Chondrocyte (in vitro differentiated cells): Measurements from ENCODE around the gene ST7. TPM values are rescaled to one million over a fixed set of nuclear protein-coding genes. Genes with fewer than 3 reads are reported as not detected.

Source experiments
- DNase-seq: peaks from one replicate; pipeline ENCODE4 v3.0.0; 2021; ENCODE audit warnings: mixed read lengths, low spot score
- H3K27ac Mint-ChIP-seq: one replicate; pipeline ENCODE4 v1.8.0; 2021; ENCODE audit warnings: mild to moderate bottlenecking, moderate library complexity, mixed read lengths; ENCODE audit not compliant: unreplicated experiment
- H3K27me3 Mint-ChIP-seq: 2 replicates; pipeline ENCODE4 v1.8.0; 2021; ENCODE audit warnings: low read depth, mixed read lengths
- H3K36me3 Mint-ChIP-seq: 2 replicates; pipeline ENCODE4 v1.8.0; 2021; ENCODE audit warnings: low read depth, mixed read lengths
- H3K4me1 Mint-ChIP-seq: 2 replicates; pipeline ENCODE4 v1.8.0; 2021; ENCODE audit warnings: low read depth, mild to moderate bottlenecking, mixed read lengths
- H3K4me3 Mint-ChIP-seq: one replicate; pipeline ENCODE4 v1.8.0; 2021; ENCODE audit warnings: mild to moderate bottlenecking, moderate library complexity, mixed read lengths; ENCODE audit not compliant: unreplicated experiment
- H3K9me3 Mint-ChIP-seq: 2 replicates; pipeline ENCODE4 v1.8.0; 2021; ENCODE audit warnings: low read depth, mixed read lengths
- CTCF ChIP-seq: fragments of 200-600 bp; sonication (generic); IDR thresholded peaks from 2 replicates; pipeline ENCODE4 v1.5.0; 2021; ENCODE audit warnings: antibody characterized with exemption, mild to moderate bottlenecking, moderate library complexity
- total RNA-seq: library from RNA; stranded (reverse); gene quantifications from 3 replicates; pipeline ENCODE4 v1.2.1, GENCODE V29; 2021

ST7 gene
- total RNA-seq, 1 donor from 2014 or later = 69.7 TPM

GRCh38 chr7:117185124-117185523, 231.8 kb downstream of the ST7 start:
- Mint-ChIP-seq H3K9me3 (no peaks in the 10 kb centered on the region), H3K4me3 (no peak overlapping the region), H3K27ac (no peak overlapping the region), H3K27me3 (no peaks in the 10 kb centered on the region), H3K36me3 (peaks cover 25% of the 10 kb centered on the region), H3K4me1 (peaks cover 56% of the 10 kb centered on the region)
- no peak for DNase-seq
- no peak for TF ChIP-seq CTCF

GRCh38 chr7:117186218-117187010, 233.1 kb downstream of the ST7 start:
- H3K4me1 Mint-ChIP-seq = peaks cover 64% of the 10 kb centered on the region

GRCh38 chr7:117188376-117188775, 235.1 kb downstream of the ST7 start:
- no peak overlapping the region for H3K27ac Mint-ChIP-seq
- peaks cover 26% of the 10 kb centered on the region for H3K36me3 Mint-ChIP-seq
- no peak for TF ChIP-seq CTCF
- no peaks in the 10 kb centered on the region for H3K9me3 Mint-ChIP-seq
- H3K4me1 Mint-ChIP-seq = peaks cover 66% of the 10 kb centered on the region
- no peak overlapping the region for H3K4me3 Mint-ChIP-seq
- DNase-seq = no peak
- H3K27me3 Mint-ChIP-seq = no peaks in the 10 kb centered on the region

More at GRCh38 chr7:117186218-117187010, 233.1 kb downstream of the ST7 start:
- Mint-ChIP-seq H3K9me3 (no peaks in the 10 kb centered on the region), H3K4me3 (peak overlapping the region; percentile 7), H3K27me3 (no peaks in the 10 kb centered on the region), H3K27ac (peak overlapping the region; percentile 39), H3K36me3 (peaks cover 27% of the 10 kb centered on the region)
- DNase-seq = no peak
- TF ChIP-seq CTCF = no peak

GRCh38 chr7:117188949-117189592, 235.8 kb downstream of the ST7 start:
- no peak for DNase-seq
- peaks cover 68% of the 10 kb centered on the region for H3K4me1 Mint-ChIP-seq
- H3K4me3 Mint-ChIP-seq = no peak overlapping the region
- H3K27ac Mint-ChIP-seq = no peak overlapping the region
- TF ChIP-seq CTCF = no peak
- peaks cover 24% of the 10 kb centered on the region for H3K36me3 Mint-ChIP-seq
- no peaks in the 10 kb centered on the region for H3K9me3 Mint-ChIP-seq
- no peaks in the 10 kb centered on the region for H3K27me3 Mint-ChIP-seq

- Mint-ChIP-seq H3K27me3 (no peaks in the 10 kb centered on the region), H3K4me3 (no peak overlapping the region), H3K27ac (no peak overlapping the region), H3K9me3 (no peaks in the 10 kb centered on the region), H3K36me3 (peaks cover 24% of the 10 kb centered on the region), H3K4me1 (peaks cover 68% of the 10 kb centered on the region)
- no peak for TF ChIP-seq CTCF
- no peak for DNase-seq
Measured at GRCh38 chr7:117190104-117190503, 236.8 kb downstream of the ST7 start.
